ENCODE results near the gene PHC3.

DNA sequence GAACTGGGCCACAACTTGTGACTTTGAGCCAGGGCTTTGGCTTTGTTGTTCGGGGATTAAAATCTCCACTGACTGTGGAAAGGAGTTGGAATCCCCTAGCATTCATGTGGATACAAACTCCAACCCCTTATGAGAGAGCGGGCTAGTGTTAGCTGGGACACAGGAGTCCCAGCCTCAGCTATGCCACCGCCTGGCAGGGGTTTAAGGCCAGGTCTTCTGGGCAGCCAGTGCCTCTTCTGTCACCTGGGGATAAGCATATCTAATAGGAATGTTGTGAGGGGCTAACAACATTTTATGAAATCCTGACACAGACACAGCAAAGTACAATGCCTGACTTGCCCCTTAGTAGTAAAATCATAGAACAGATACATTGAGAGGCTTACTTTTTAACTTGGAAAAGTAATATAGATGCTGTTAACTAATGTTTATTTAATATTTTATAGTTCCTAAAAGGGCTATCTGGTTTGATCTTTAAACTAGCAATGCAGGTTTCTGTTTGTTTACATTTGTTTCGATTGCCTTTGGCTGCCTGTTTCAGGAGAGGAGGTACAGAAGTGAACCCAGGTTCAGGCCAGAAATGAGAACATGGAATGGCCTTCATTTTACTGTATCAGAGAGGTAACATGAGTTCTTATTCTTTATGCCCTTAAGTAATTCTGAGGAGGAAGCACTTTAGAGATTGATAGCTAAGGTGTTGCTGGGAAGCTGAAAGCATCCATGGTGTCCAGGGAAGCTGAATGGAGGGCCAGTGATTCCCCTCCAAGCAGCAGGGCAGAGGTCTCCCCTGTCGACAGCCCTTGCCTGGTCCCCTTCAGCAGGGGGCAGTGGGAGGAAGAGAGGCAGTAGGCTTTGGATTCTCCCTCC is 135.0 kb downstream of the PHC3 start:
- TF ChIP-seq POLR2AphosphoS5 (IDR thresholded peaks at IDR 0.05; ENCODE audit: low read depth, low read length) (no peak), TAF1 (IDR thresholded peaks at IDR 0.05; ENCODE audit: borderline replicate concordance, insufficient read depth, low read length) (no peak), REST (IDR thresholded peaks at IDR 0.05; ENCODE audit: insufficient read depth in 1 of 2, low read depth in 2 of 2, low read length in 2 of 2) (no peak)
